ENCODE data around the gene USP36. TPM values are rescaled to one million over a fixed set of nuclear protein-coding genes. Genes with fewer than 3 reads are reported as not detected.
"Not testable (repeated sequence)": the region's sequence is repeated elsewhere in the genome, so short reads cannot be mapped to it uniquely, and the experiment has no call there.

USP36 gene
- total RNA-seq, 6 experiments from 2014 or later = 12.7 to 27.8 (median 18.7) TPM

- DNase-seq (no peak), ATAC-seq (no peak)
- no peaks in the 10 kb centered on the region for H3K9me3 ChIP-seq
- no peak for TF ChIP-seq POLR2A (IDR thresholded peaks at IDR 0.05)
- TF ChIP-seq CTCF (IDR thresholded peaks at IDR 0.05) = no peak
- H3K27me3 ChIP-seq = no peaks in the 10 kb centered on the region
- no peak overlapping the region for H3K4me3 ChIP-seq
- no peak overlapping the region for H3K27ac ChIP-seq
- WGBS (ENCODE audit: insufficient coverage, low coverage, low lambda C conversion rate, missing lambda C conversion rate) = 73% methylated on average over 8 of the region's 21 CpGs
- intact Hi-C loops (cut with DNase I) = no loop called here
- no peaks in the 10 kb centered on the region for H3K36me3 ChIP-seq
- H3K4me1 ChIP-seq = no peaks in the 10 kb centered on the region
Measured at GRCh38 chr17:78873519-78874340, 33.1 kb upstream of the USP36 start.

- peak in 1 of 4 donors; percentile 26 for ATAC-seq
- no peaks in the 10 kb centered on the region for H3K27me3 ChIP-seq
- H3K4me3 ChIP-seq = no peak overlapping the region
- no peaks in the 10 kb centered on the region for H3K36me3 ChIP-seq
- H3K27ac ChIP-seq = no peak overlapping the region
- TF ChIP-seq POLR2A (IDR thresholded peaks at IDR 0.05) (no peak), CTCF (IDR thresholded peaks at IDR 0.05) (no peak)
- H3K9me3 ChIP-seq = no peaks in the 10 kb centered on the region
- intact Hi-C loops (cut with DNase I) = no loop called here
- WGBS (ENCODE audit: insufficient coverage, low coverage, low lambda C conversion rate, missing lambda C conversion rate) = 59% methylated on average over 6 of the region's 6 CpGs
- DNase-seq = no peak
- H3K4me1 ChIP-seq = no peaks in the 10 kb centered on the region
Measured at GRCh38 chr17:78872486-78872885, 31.9 kb upstream of the USP36 start.

- 57% methylated on average over 4 of the region's 15 CpGs for WGBS (ENCODE audit: insufficient coverage, low coverage, low lambda C conversion rate, missing lambda C conversion rate)
- Histone ChIP-seq H3K9me3 (no peaks in the 10 kb centered on the region), H3K27me3 (no peaks in the 10 kb centered on the region), H3K36me3 (no peaks in the 10 kb centered on the region), H3K27ac (no peak overlapping the region), H3K4me3 (no peak overlapping the region), H3K4me1 (peaks cover 0 to 4% (median 0%) of the 10 kb centered on the region in 4 donors)
- TF ChIP-seq POLR2A (IDR thresholded peaks at IDR 0.05) (no peak), CTCF (IDR thresholded peaks at IDR 0.05) (no peak)
- DNase-seq (no peak), ATAC-seq (no peak)
- intact Hi-C loops (cut with DNase I) = no loop called here
Measured at GRCh38 chr17:78870621-78871020, 30.0 kb upstream of the USP36 start.

- peaks cover 0 to 4% (median 0%) of the 10 kb centered on the region in 4 donors for H3K4me1 ChIP-seq
- H3K9me3 ChIP-seq = no peaks in the 10 kb centered on the region
- H3K4me3 ChIP-seq = no peak overlapping the region
- H3K27ac ChIP-seq = no peak overlapping the region
- no peak for DNase-seq
- intact Hi-C loops (cut with DNase I) = loop anchor here (5.0 kb wide), 1 partner anchor 104 kb away; no protein-coding TSS in a partner anchor
- WGBS (ENCODE audit: insufficient coverage, low coverage, low lambda C conversion rate, missing lambda C conversion rate) = 69% methylated on average over 6 of the region's 7 CpGs
- H3K27me3 ChIP-seq = no peaks in the 10 kb centered on the region
- H3K36me3 ChIP-seq = no peaks in the 10 kb centered on the region
- no peak for TF ChIP-seq CTCF (IDR thresholded peaks at IDR 0.05)
- no peak for TF ChIP-seq POLR2A (IDR thresholded peaks at IDR 0.05)
- ATAC-seq = no peak
Measured at GRCh38 chr17:78868391-78868790, 27.8 kb upstream of the USP36 start.

GRCh38 chr17:78867046-78867445 lies 26.4 kb upstream of the USP36 start:
- H3K9me3 ChIP-seq, H3K27ac ChIP-seq, ATAC-seq, H3K27me3 ChIP-seq, H3K4me3 ChIP-seq, H3K4me1 ChIP-seq, H3K36me3 ChIP-seq, DNase-seq: not testable (repeated sequence)
- intact Hi-C loops (cut with DNase I) = loop anchor here (5.0 kb wide), 1 partner anchor 105 kb away; no protein-coding TSS in a partner anchor
- WGBS (ENCODE audit: insufficient coverage, low coverage, low lambda C conversion rate, missing lambda C conversion rate) = 56% methylated on average over 3 of the region's 3 CpGs

All from right lobe of liver (tissue), 6 donors.